Umbilical cord (tissue), 2 donors: Measurements from ENCODE around the gene VWA7. TPM values are rescaled to one million over a fixed set of nuclear protein-coding genes. Genes with fewer than 3 reads are reported as not detected.

Experiments used
- DNase-seq: peaks from one replicate; pipeline ENCODE4 v3.0.0-alpha.2; 2015; ENCODE audit warnings: low spot score
- total RNA-seq: library from RNA; depleted of rRNA; stranded (reverse); fragments of >200 nt; gene quantifications from one replicate; pipeline ENCODE4 v1.2.3, GENCODE V29; 2014; ENCODE audit warnings: low replicate concordance; ENCODE audit not compliant: insufficient read depth

The VWA7 gene
- total RNA-seq, 1 donor from 2014 or later: not detected

GRCh38 chr6:31778999-31779885, 2.1 kb upstream of the VWA7 start:
- no peak for DNase-seq

GRCh38 chr6:31778193-31778592, 1.1 kb upstream of the VWA7 start:
- DNase-seq: no peak

- DNase-seq: no peak
Observed at GRCh38 chr6:31777667-31778050, 531 bp upstream of the VWA7 start.

DNA sequence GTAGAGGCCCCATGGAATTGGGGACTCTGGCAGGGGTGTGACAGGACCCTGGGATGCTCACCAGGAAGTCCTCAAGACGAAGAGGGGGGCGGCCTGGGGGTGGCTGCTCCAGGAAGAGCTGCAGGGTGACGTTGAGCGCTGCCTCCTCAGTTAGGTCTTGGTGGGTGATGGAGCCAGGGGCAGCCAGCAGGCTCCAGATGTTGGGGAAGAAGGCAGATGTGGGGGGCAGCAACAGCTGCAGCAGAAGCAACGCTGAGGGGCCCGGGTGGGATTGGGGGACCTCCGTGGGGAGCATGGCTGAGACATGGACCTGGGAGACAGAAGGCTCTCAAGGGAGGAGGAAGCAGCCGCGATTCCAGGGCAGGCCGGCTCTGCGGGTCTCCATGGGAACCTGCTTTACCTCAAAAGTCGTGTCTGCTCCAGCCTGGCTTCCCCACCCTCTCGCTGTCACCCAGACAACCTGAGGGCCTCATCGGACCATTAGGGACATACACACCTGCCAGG, 591 bp downstream of the VWA7 start:
- no peak for DNase-seq

DNA sequence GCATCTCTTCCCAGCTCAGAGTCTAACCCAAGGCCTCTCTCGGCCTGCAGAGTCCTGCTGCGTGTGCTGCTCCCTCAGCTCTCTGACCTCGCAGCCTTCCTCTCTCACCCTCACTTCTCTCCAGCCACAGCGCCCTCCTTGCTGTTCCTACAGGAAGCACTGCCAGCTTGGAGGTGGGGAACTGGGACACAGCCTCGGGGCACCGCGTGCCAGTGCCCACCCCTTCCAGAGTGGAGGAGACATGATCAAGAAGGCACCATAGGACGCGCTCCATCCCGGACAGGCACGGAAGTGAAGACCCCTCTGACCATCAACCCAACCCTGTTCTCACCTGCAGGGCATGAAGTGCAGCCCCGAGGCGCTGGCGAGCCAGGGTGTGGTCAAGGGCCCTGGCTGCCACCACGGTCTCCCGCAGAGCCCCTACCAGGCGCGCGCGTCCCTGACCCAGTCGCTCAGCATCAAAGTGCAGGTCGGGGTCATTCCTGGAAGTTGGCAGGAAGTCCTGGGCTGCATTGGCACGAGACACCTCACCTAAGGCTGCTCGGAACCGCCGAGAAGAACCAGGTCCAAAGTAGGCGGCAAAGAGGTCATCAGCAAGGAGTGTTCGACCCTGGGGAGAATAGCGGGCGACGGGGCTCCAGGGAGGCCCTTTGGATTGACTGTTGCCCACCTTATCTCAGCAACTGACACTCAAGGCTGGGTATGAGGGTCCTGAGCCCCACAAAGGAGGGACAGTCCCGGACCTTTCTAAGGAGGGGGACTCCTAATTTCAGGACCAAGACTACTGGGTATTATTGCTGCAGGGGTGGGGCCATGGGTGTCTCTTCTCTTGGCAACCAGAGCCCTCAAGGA, 1.3 kb downstream of the VWA7 start:
- DNase-seq: no peak

GRCh38 chr6:31775184-31775583, 1.9 kb downstream of the VWA7 start:
- no peak for DNase-seq

DNA sequence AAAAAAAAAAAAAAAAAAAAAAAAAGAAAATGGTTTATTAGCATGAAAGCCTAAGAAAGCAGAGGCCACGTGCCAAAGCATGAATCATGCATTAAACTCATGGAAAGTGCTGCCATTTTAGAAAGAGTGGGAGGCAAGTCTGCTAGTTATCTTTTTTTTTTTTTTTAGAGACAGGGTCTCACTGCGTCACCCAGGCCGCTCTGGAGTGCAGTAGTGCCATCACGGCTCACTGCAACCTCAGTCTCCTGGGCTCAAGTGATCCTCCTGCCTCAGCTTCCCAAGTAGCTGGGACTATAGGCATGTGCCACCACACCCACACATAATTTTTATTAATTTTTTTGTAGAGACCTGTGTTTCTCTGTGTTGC, 5.2 kb downstream of the VWA7 start:
- DNase-seq: no peak

DNA sequence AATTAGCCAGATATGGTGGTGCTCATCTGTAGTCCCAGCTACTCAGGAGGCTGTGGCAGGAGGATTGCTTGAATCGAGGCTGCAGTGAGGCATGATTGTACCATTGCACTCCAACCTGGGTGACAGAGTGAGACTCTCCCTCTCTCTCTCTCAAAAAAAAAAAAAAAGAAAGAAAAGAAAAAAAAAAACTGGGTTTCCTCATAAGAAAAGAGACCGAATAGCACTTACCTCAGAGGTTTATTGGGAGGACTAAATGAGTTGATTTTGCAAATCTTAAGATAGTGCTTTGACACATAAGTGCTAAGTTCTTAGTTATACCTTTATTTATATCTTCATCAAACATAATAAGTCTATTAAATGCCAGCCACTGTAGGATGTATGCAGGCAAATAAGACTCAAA, 6.3 kb downstream of the VWA7 start:
- no peak for DNase-seq

DNA sequence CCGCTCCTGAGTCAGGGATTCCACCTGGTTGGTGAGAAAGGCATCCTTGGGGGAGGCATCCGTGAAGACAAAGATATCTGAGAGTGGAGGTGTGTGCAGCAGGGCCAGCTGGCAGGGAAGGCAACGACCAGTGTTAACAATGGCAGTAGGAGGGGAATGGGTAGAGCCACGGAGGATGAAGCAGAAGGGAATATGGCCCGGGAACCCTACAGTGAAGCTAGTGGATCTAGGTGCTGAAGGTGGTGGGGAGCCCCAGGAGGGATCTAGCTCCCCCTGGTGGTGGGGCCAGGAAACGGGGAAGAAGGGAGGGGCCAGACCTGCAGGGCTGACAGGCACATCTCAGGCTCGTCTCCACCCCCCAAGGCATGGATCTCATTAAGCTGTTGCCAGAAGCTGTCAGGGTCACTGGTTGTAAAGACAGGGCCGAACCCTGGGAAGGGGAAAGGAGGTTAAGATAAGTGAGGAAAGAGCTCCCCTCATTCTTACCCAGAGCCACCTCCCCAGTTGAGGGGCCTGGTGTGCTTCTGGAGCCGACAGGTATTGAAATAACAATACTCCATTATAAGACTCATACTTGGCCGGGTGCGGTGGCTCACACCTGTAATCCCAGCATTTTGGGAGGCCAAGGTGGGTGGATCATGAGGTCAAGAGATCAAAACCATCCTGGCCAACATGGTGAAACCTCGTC, 7.3 kb downstream of the VWA7 start:
- no peak for DNase-seq

GRCh38 chr6:31768363-31769257, 8.5 kb downstream of the VWA7 start:
- DNase-seq: no peak

- no peak for DNase-seq
Observed at GRCh38 chr6:31767096-31767645, 10.0 kb downstream of the VWA7 start.

DNA sequence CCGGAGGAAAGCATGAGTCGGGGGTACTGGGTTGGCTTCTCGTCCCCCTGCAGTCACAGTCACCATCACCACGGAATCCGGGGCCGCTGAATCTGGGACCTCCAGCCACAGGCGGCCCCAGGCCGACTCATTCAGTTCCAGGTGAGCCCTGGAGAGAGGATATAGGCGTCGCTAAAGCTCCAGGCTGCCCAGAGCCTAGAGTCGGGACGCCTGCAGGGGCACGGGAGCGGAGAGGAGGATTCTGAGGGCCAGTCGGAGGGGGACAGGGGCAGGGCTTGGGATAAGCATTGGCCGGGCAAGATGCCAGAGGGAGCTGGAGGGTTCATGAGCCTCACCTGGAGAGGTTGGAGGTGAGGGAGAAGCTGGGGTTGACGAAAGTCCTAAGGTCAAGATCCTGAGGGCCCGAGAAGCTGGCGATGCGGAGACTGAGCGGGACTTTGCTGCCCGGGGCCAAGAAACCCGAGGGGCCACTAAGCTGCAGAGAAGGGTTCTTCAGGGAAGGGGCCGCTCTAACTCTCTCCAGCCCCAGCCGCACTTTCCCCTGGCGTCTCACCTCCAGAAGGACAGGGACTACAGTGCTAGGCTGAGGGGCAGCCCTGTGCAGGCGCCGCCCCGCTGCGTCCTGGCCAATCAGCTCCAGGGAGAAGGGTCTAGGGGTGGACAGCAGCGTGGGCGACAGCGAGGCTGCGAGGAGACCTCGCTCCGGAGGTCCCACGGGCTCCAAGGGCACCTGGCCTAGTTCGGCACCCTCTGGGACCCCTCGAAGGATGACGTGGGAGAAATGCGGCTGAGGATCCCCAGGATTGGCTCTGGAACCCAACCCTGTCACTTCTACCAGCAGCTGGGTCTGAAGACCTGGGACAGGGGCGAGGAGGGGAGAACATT, 11.0 kb downstream of the VWA7 start:
- DNase-seq: peak; percentile 44

GRCh38 chr6:31765559-31765909, 11.6 kb downstream of the VWA7 start:
- DNase-seq: no peak

DNA sequence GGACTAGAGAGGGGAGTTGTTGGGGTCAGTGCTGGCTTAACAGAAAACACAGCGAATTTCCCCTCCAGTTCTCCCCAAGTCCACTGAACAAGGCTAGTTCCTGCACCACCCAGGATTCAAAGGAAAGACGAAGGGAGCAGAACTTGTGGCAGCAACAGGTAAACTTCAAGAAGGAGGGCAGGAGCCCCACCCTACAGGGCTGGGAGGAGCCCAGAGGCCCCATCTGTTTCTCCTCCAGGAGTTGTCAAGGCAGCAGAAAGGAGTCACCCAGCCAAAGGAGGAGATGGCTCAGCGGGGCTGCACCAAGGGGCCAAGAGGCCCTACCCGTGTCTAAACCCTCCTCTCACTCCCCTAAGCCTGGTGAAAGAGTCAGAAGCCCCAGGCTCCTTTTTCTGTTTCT, 12.9 kb downstream of the VWA7 start:
- DNase-seq: peak; percentile 55

DNA sequence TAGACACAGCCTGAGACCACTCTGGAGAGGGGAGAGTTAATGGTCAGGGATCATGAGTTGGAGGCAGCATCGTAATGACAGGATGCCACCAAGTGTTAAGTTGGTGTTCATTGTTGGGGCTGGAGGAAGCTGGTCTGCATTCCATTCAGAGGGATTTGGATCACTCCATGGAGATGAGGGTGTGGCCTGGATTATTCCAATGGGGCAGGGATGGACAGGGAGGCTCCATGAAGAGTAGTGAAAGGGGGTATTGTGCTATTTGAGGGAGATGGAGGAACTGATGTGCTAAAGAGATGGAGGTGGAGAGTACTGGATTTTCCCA, 13.5 kb downstream of the VWA7 start:
- DNase-seq: peak; percentile 88

- DNase-seq: peak; percentile 15
Observed at GRCh38 chr6:31762878-31763618, 14.1 kb downstream of the VWA7 start.

DNA sequence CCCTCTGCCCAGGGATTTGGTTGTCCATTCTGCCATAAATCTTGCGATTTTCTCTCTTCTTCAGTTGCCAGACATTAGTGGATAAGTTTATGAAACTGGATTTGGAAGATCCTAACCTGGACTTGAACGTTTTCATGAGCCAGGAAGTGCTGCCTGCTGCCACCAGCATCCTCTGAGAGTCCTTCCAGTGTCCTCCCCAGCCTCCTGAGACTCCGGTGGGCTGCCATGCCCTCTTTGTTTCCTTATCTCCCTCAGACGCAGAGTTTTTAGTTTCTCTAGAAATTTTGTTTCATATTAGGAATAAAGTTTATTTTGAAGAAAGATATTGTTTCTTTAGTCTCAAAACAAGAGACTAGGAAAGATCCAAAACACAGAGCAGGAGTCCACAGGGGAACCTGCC, 14.8 kb downstream of the VWA7 start, which contains the start of gene SAPCD1:
Gene SAPCD1, plus strand, starts transcription at position 301 of the 400 bp plus-strand sequence. CDS start 399 bp downstream, outside the sequence.
- no peak for DNase-seq

GRCh38 chr6:31761343-31761742, 15.8 kb downstream of the VWA7 start:
- DNase-seq: no peak

DNA sequence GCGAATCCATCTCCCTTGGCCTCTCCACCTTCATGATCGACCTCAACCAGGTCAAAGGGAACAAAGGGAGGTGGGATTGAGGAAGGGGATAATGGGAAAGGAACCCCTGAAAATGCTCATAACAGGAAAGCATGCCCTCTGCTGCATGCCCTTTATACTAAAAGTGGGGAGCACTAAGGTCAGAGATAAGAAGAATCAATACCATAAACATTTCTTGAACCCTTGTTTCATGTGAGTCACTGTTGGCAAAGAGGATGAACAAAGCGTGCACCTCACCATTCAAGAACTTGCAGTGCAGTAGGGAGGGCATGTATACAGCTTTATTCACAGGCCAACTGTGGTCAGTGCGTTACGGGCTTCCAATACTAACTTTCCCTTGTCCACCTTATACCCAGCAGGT, 16.3 kb downstream of the VWA7 start:
- no peak for DNase-seq
